HUES48 (cell line): ENCODE data around the gene IP6K1.
"Not testable (repeated sequence)": the region's sequence is repeated elsewhere in the genome, so short reads cannot be mapped to it uniquely, and the experiment has no call there.

Experiments used
- H3K27ac ChIP-seq: one replicate; pipeline ENCODE4 v1.7.0; 2013; ENCODE audit warnings: low read depth, low read length, inconsistent platforms
- H3K27me3 ChIP-seq: 2 replicates; pipeline ENCODE4 v1.6.1; 2013; ENCODE audit warnings: mild to moderate bottlenecking, low read length; ENCODE audit not compliant: control insufficient read depth, insufficient read depth
- H3K36me3 ChIP-seq: 2 replicates; pipeline ENCODE4 v1.6.1; 2013; ENCODE audit warnings: low read length; ENCODE audit not compliant: control insufficient read depth, insufficient read depth
- H3K4me1 ChIP-seq: 2 replicates; pipeline ENCODE4 v1.6.1; 2013; ENCODE audit warnings: mild to moderate bottlenecking, low read length; ENCODE audit not compliant: control insufficient read depth, insufficient read depth
- H3K4me3 ChIP-seq: 2 replicates; pipeline ENCODE4 v1.5.1; 2013; ENCODE audit warnings: mild to moderate bottlenecking, low read depth, low read length
- H3K9ac ChIP-seq: 2 replicates; pipeline ENCODE4 v1.6.1; 2013; ENCODE audit warnings: mild to moderate bottlenecking, low read depth, low read length, moderate library complexity
- H3K9me3 ChIP-seq: 2 replicates; pipeline ENCODE4 v1.6.1; 2013; ENCODE audit warnings: low read length; ENCODE audit not compliant: control insufficient read depth, insufficient read depth

IP6K1 gene

GRCh38 chr3:49759226-49759625 is 27.1 kb downstream of the IP6K1 start:
- no peaks in the 10 kb centered on the region for H3K4me1 ChIP-seq
- H3K27ac ChIP-seq: no peak overlapping the region
- H3K27me3 ChIP-seq: no peaks in the 10 kb centered on the region
- H3K4me3 ChIP-seq: no peak overlapping the region
- no peak overlapping the region for H3K9ac ChIP-seq
- no peaks in the 10 kb centered on the region for H3K36me3 ChIP-seq
- H3K9me3 ChIP-seq: no peaks in the 10 kb centered on the region

DNA sequence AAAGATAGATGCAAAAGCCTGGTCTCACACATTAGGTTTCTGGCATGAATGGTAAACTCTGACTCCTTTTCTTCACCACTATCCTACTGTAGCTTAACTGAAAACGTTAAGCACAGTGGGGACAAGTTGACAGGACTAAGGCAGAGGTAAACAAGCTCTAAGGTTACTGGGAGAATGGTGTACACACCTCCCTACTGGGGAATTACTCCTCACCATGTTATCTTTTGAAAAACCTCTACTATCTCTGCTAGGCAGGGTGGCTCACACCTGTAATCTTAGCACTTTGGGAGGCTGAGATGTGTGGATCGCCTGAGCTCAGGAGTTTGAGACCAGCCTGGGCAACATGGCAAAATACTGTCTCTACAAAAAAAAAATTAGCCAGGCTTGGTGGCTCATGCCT is 29.1 kb downstream of the IP6K1 start:
- Histone ChIP-seq H3K27me3 (no peaks in the 10 kb centered on the region), H3K27ac (no peak overlapping the region), H3K4me3 (no peak overlapping the region), H3K36me3 (no peaks in the 10 kb centered on the region), H3K9me3 (no peaks in the 10 kb centered on the region), H3K4me1 (no peaks in the 10 kb centered on the region), H3K9ac (no peak overlapping the region)

DNA sequence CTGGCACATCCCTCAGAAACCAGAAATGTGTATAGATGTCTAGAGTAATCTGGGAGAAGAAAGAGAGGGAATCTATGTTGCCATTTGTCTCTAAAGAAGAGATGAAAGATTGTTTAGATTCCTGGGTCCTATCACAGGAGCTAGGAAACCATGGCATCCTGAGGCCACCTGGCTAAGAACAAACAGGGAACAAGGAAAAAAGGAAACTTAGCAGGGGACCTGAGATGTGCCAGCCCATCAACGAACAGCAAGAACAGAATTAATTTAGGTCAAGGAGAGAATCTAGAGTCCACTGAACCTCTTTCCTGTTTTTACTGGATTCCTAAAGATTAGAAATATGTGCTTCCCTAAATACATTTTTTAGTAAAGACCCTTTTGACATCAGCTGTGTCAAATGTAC is 30.3 kb downstream of the IP6K1 start:
- Histone ChIP-seq H3K4me1 (no peaks in the 10 kb centered on the region), H3K27ac (no peak overlapping the region), H3K9ac (no peak overlapping the region), H3K36me3 (no peaks in the 10 kb centered on the region), H3K4me3 (no peak overlapping the region), H3K27me3 (no peaks in the 10 kb centered on the region), H3K9me3 (no peaks in the 10 kb centered on the region)

DNA sequence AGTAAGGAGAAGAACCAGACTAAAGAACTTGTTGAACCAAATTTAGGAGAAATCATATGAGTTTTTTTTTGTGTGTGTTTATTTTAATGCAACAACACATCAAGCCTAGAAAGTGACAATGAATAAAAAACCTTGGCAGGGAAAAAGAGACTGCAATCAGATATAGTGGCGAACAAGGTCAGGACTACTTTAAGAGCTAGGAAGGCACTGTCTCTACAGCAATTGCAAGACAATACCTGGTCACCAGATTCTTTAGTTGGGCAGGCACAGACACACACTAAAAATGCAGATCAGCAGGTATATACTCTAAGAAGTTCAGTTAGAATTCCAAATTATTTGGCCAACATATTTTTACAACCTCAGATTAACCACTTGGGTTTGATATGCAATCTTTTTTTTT is 31.8 kb downstream of the IP6K1 start:
- H3K9ac ChIP-seq: no peak overlapping the region
- H3K27me3 ChIP-seq: no peaks in the 10 kb centered on the region
- no peaks in the 10 kb centered on the region for H3K36me3 ChIP-seq
- no peak overlapping the region for H3K27ac ChIP-seq
- no peaks in the 10 kb centered on the region for H3K4me1 ChIP-seq
- H3K9me3 ChIP-seq: no peaks in the 10 kb centered on the region
- H3K4me3 ChIP-seq: no peak overlapping the region

- Histone ChIP-seq H3K36me3 (peaks cover 15% of the 10 kb centered on the region), H3K27ac (no peak overlapping the region), H3K9ac (no peak overlapping the region), H3K4me1 (no peaks in the 10 kb centered on the region), H3K27me3 (no peaks in the 10 kb centered on the region), H3K9me3 (no peaks in the 10 kb centered on the region), H3K4me3 (no peak overlapping the region)
These were observed 34.8 kb downstream of the IP6K1 start for GRCh38 chr3:49751501-49751900.

GRCh38 chr3:49750056-49750455 is 36.3 kb downstream of the IP6K1 start:
- H3K4me1 ChIP-seq: no peaks in the 10 kb centered on the region
- H3K36me3 ChIP-seq: peaks cover 19% of the 10 kb centered on the region
- H3K9me3 ChIP-seq: no peaks in the 10 kb centered on the region
- H3K4me3 ChIP-seq: no peak overlapping the region
- H3K27ac ChIP-seq: no peak overlapping the region
- H3K27me3 ChIP-seq: no peaks in the 10 kb centered on the region
- no peak overlapping the region for H3K9ac ChIP-seq

GRCh38 chr3:49748874-49749273 is 37.5 kb downstream of the IP6K1 start:
- H3K4me3 ChIP-seq, H3K4me1 ChIP-seq, H3K27ac ChIP-seq, H3K9me3 ChIP-seq, H3K27me3 ChIP-seq, H3K9ac ChIP-seq: not testable (repeated sequence)
- H3K36me3 ChIP-seq: peaks cover 19% of the 10 kb centered on the region

DNA sequence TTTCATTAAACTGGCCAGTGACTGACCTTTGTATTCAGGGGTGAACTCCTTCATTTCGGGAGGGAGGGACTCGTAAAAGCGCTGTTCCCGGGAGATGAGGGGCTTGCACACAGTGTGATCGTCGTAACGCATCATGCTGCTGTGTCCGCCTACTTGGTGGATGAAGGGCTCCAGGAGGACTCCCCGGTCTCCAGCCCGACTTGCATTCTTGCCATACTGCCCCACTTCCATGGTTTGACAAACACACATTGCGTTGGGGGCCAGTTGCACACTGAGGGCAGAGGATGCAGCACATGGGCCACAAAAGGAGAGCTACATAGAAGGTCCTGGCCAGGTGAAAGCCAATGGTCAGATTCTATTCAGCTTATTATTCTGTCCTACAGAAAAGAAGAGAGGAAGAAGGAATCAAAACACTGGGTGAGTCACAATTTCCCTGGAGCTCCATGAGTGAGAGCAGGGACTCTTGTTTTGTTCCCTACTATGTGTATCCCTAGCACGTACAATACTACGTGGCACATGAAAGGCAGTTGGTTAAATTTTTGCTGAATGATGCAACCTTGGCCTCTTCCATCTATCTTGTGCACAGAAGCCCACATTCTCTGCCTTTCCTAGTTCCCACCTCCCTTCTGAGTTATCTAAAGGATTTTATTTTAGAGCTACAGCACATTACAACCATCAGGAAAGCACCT is 38.4 kb downstream of the IP6K1 start:
- H3K27me3 ChIP-seq: no peaks in the 10 kb centered on the region
- H3K27ac ChIP-seq: no peak overlapping the region
- no peaks in the 10 kb centered on the region for H3K9me3 ChIP-seq
- H3K36me3 ChIP-seq: peaks cover 23% of the 10 kb centered on the region
- no peak overlapping the region for H3K9ac ChIP-seq
- H3K4me1 ChIP-seq: no peaks in the 10 kb centered on the region
- no peak overlapping the region for H3K4me3 ChIP-seq

- no peak overlapping the region for H3K27ac ChIP-seq
- H3K9me3 ChIP-seq: no peaks in the 10 kb centered on the region
- H3K4me1 ChIP-seq: no peaks in the 10 kb centered on the region
- H3K27me3 ChIP-seq: no peaks in the 10 kb centered on the region
- H3K4me3 ChIP-seq: no peak overlapping the region
- H3K36me3 ChIP-seq: peaks cover 31% of the 10 kb centered on the region
- H3K9ac ChIP-seq: no peak overlapping the region
These were observed 40.4 kb downstream of the IP6K1 start for GRCh38 chr3:49745986-49746385.

GRCh38 chr3:49740427-49740826 is 45.9 kb downstream of the IP6K1 start:
- Histone ChIP-seq H3K27ac (no peak overlapping the region), H3K36me3 (peaks cover 44% of the 10 kb centered on the region), H3K27me3 (no peaks in the 10 kb centered on the region), H3K9me3 (no peaks in the 10 kb centered on the region), H3K4me1 (no peaks in the 10 kb centered on the region), H3K4me3 (no peak overlapping the region), H3K9ac (no peak overlapping the region)

DNA sequence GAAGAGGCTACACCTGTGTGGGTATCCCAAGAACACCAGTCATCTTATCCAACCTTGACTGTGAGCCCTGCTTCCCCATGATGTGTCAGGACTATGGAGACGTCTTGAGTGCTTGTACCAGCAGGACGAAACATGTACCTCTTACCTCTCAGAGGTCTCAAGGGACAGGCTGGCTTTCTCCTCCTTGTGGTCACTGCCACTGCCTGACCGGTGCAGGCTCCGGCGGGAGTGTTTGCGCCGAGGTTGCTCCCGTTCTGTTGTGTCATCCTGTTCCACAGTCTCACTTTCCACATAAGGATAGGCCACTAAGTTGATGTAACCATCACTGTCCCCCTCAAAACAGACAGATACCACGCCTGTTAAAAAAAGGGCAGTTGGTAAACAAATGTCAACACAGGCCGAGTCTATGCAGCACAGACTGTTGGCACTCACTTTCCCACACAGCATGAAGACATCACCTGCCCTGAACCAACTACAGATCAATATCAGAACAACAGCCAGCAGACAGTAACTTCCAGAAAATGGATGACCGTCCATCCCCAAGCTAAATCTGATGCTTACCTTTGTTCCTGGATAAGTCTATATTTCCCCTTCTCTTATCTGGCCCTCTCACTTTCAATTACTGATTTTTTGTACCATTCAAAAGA is 48.2 kb downstream of the IP6K1 start:
- H3K36me3 ChIP-seq: peaks cover 59% of the 10 kb centered on the region

More for the DNA sequence above, 48.2 kb downstream of the IP6K1 start:
- Histone ChIP-seq H3K4me3 (no peak overlapping the region), H3K9ac (no peak overlapping the region), H3K9me3 (no peaks in the 10 kb centered on the region), H3K27me3 (no peaks in the 10 kb centered on the region), H3K4me1 (no peaks in the 10 kb centered on the region), H3K27ac (no peak overlapping the region)
